Measurements from ENCODE around the gene THRB. TPM values are rescaled to one million over a fixed set of nuclear protein-coding genes. Genes with fewer than 3 reads are reported as not detected.

THRB gene
- total and polyA plus RNA-seq, 2 donors (not counting 3 experiments of a cell fraction or from before 2014, with no cell fraction given): 0.06 TPM; not detected in 1

DNA sequence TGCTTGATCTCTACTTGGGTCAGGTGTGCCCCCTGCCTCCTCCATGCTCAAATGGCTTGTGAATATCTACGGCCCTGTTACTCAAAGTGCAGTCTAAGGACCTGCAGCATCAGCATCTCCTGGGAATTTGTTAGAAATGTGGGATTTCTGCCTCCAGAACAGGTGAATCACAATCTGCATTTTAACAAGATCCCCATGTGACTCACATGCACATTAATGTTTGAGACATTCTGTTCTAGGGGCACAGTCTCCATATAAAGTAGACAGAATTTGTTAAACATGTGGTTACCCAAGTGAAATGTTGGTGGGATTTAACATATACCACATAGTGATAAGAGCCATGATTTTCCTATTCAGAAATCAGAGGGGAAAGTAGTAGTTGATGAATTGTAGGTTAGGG lies 293.3 kb downstream of the THRB start:
- no peaks in the 10 kb centered on the region for H3K36me3 ChIP-seq (ENCODE audit: control insufficient read depth in 2 of 2, extremely low read depth in 1 of 2, insufficient read depth in 2 of 2, low read length in 2 of 2)
- no peak for FAIRE-seq
- no peaks in the 10 kb centered on the region for H3K9me3 ChIP-seq (replicated peaks; ENCODE audit: control insufficient read depth, insufficient read depth, low read length)
- H3K9me1 ChIP-seq (replicated peaks; ENCODE audit: control insufficient read depth, extremely low read depth, insufficient read depth, low read length): no peaks in the 10 kb centered on the region
- CTCF ChIA-PET: interaction anchor here (1.6 kb wide), 1 partner anchor 479 kb away, joined by 3 read pairs; no protein-coding TSS in a partner anchor
- H3K27ac ChIP-seq (ENCODE audit: insufficient read depth, low read depth, low read length): no peak overlapping the region
- no peaks in the 10 kb centered on the region for H3K79me2 ChIP-seq (ENCODE audit: control insufficient read depth, insufficient read depth, low read length)
- no peaks in the 10 kb centered on the region for H4K20me1 ChIP-seq (replicated peaks; ENCODE audit: control insufficient read depth, extremely low read depth, insufficient read depth, low read length)
- no TSS peak for BruUV-seq (replicated peaks)
- TF ChIP-seq POLR2AphosphoS5 (IDR thresholded peaks at IDR 0.05; ENCODE audit: insufficient read depth, low read depth, low read length): no peak
- H3K9ac ChIP-seq (replicated peaks; ENCODE audit: extremely low read depth, insufficient read depth, low read length): no peak overlapping the region
- no peak overlapping the region for H3K4me2 ChIP-seq (ENCODE audit: insufficient read depth, low read length)
- H3K4me3 ChIP-seq (replicated peaks in 1 of 3; ENCODE audit: insufficient read depth in 1 of 3, low read depth in 1 of 3, low read length in 3 of 3): no peak overlapping the region
- dilution Hi-C loops (cut with MboI; ENCODE audit: extremely low pct_ligation_motif_present, low sequenced_read_pairs) (no loop called here), intact Hi-C loops (cut with micrococcal nuclease) (no loop called here)
- H3K27me3 ChIP-seq (ENCODE audit: control insufficient read depth in 2 of 2, insufficient read depth in 2 of 2, low read length in 2 of 2): no peaks in the 10 kb centered on the region
- H2AFZ ChIP-seq (ENCODE audit: low read depth, low read length): no peak overlapping the region
- DNase-seq (ENCODE audit: low read depth, low spot score): no peak
- POLR2A ChIA-PET: no interaction called here
- H3K4me1 ChIP-seq (ENCODE audit: control insufficient read depth, extremely low read depth, insufficient read depth, low read length): no peaks in the 10 kb centered on the region

DNA sequence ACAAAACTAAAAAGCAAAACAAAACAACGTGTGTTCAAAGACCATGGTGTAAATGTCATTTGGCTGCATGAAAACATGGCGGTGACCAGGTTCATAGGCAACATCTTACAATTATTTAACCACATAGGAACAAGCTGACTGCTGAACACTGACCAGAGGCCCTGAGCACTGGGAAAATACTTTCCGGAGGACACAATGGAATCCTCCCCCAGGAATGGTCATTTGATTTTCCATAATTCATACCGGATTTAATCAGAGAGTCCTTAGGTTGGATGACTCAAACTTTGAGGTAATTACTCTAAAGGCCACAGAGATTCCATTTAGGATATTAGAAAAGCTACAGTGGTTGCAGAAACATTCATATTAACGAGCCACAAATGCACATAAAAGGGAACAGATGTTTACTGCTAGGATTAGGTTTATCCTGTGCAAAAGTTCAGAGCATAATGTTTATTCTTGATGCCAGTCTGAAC lies 294.8 kb downstream of the THRB start:
- DNase-seq (ENCODE audit: low read depth, low spot score) (no peak), FAIRE-seq (no peak)
- dilution Hi-C loops (cut with MboI; ENCODE audit: extremely low pct_ligation_motif_present, low sequenced_read_pairs): no loop called here
- H3K79me2 ChIP-seq (ENCODE audit: control insufficient read depth, insufficient read depth, low read length): no peaks in the 10 kb centered on the region
- no peak overlapping the region for H3K27ac ChIP-seq (ENCODE audit: insufficient read depth, low read depth, low read length)
- H3K36me3 ChIP-seq (ENCODE audit: control insufficient read depth in 2 of 2, extremely low read depth in 1 of 2, insufficient read depth in 2 of 2, low read length in 2 of 2): no peaks in the 10 kb centered on the region
- H3K9me1 ChIP-seq (replicated peaks; ENCODE audit: control insufficient read depth, extremely low read depth, insufficient read depth, low read length): no peaks in the 10 kb centered on the region
- no peak overlapping the region for H3K4me2 ChIP-seq (ENCODE audit: insufficient read depth, low read length)
- intact Hi-C loops (cut with micrococcal nuclease): no loop called here
- no peaks in the 10 kb centered on the region for H3K9me3 ChIP-seq (replicated peaks; ENCODE audit: control insufficient read depth, insufficient read depth, low read length)
- CTCF ChIA-PET: interaction anchor here (3.3 kb wide), 1 partner anchor 14 kb away, joined by 21 read pairs; no protein-coding TSS in a partner anchor
- H2AFZ ChIP-seq (ENCODE audit: low read depth, low read length): no peak overlapping the region
- TF ChIP-seq JUN (IDR thresholded peaks at IDR 0.05; ENCODE audit: borderline replicate concordance, insufficient read depth, insufficient read length, low read depth): no peak
- BruUV-seq (replicated peaks): no TSS peak
- no peak overlapping the region for H3K9ac ChIP-seq (replicated peaks; ENCODE audit: extremely low read depth, insufficient read depth, low read length)
- no peaks in the 10 kb centered on the region for H3K27me3 ChIP-seq (ENCODE audit: control insufficient read depth in 2 of 2, insufficient read depth in 2 of 2, low read length in 2 of 2)
- H3K4me1 ChIP-seq (ENCODE audit: control insufficient read depth, extremely low read depth, insufficient read depth, low read length): no peaks in the 10 kb centered on the region
- H3K4me3 ChIP-seq (replicated peaks in 1 of 3; ENCODE audit: insufficient read depth in 1 of 3, low read depth in 1 of 3, low read length in 3 of 3): no peak overlapping the region
- H4K20me1 ChIP-seq (replicated peaks; ENCODE audit: control insufficient read depth, extremely low read depth, insufficient read depth, low read length): no peaks in the 10 kb centered on the region
- POLR2A ChIA-PET: no interaction called here

Data from endothelial cell of umbilical vein (primary cell).